Stomach (tissue), 9 donors: ENCODE results near the gene BMP6. TPM values are rescaled to one million over a fixed set of nuclear protein-coding genes. Genes with fewer than 3 reads are reported as not detected.
A peak's percentile ranks its signal among the peaks of the same experiment; 100 is the strongest.

Experiments
- DNase-seq, 2 donors: peaks; one replicate each; pipeline versions ENCODE4 v3.0.0 to v3.0.0-alpha.2; 2013 to 2019
- H3K27ac ChIP-seq, 5 donors: fragments of 200-600 bp in 4 of 5; sonication (generic) in 4 of 5; one replicate each; pipeline ENCODE4 v1.5.1; 2013 to 2019; ENCODE audit warnings: mild to moderate bottlenecking in 1 of 5, moderate library complexity in 1 of 5
- H3K27me3 ChIP-seq, 3 donors: fragments of 200-600 bp; sonication (generic); one replicate each; pipeline ENCODE4 v1.5.1; 2017 to 2019; ENCODE audit warnings: mixed run types in 1 of 3
- H3K36me3 ChIP-seq, 4 donors: fragments of 200-600 bp; sonication (generic); 1 replicate in 3 of 4; 2 replicates in 1 of 4; pipeline ENCODE4 v1.5.1; 2016 to 2019
- H3K4me1 ChIP-seq, 4 donors: fragments of 200-600 bp; sonication (generic); one replicate each; pipeline ENCODE4 v1.5.1; 2016 to 2019
- H3K4me3 ChIP-seq, 4 donors: fragments of 200-600 bp; sonication (generic) in 3 of 4; one replicate each; pipeline ENCODE4 v1.5.1; 2016 to 2019; ENCODE audit warnings: mild to moderate bottlenecking in 1 of 4
- H3K9me3 ChIP-seq, 4 donors: fragments of 200-600 bp; sonication (generic); one replicate each; pipeline ENCODE4 v1.5.1; 2016 to 2019
- CTCF ChIP-seq, 7 experiments: fragments of 450-650 bp in 4 of 7; fragments of 200-600 bp in 3 of 7; sonication (generic) in 3 of 7; IDR thresholded peaks; one replicate each; pipeline ENCODE4 v1.5.1; 2016 to 2019; ENCODE audit warnings: antibody characterized with exemption in 7 of 7, control low read depth in 2 of 7, mild to moderate bottlenecking in 1 of 7
- EP300 ChIP-seq: sonication (generic); formaldehyde crosslinking; IDR thresholded peaks from one replicate; pipeline ENCODE4 v1.6.1; 2017; ENCODE audit warnings: antibody characterized with exemption
- POLR2A ChIP-seq, 4 donors: fragments of 450-650 bp; IDR thresholded peaks; one replicate each; pipeline ENCODE4 v1.6.1; 2016; ENCODE audit warnings: antibody characterized with exemption in 4 of 4, control low read depth in 2 of 4, mild to moderate bottlenecking in 1 of 4, moderate library complexity in 1 of 4
- POLR2AphosphoS5 ChIP-seq, 3 donors: sonication (generic); formaldehyde crosslinking; IDR thresholded peaks; one replicate each; pipeline ENCODE4 v1.6.1; 2016; ENCODE audit warnings: antibody characterized with exemption in 3 of 3
- WGBS, 5 donors: extraction: QIAGEN DNeasy Blood & Tissue Kit in 3 of 5; methylation state at CpG; one replicate each; pipeline versions ENCODE4 v1.1.5 to v1.1.7; 2013 to 2018; 5-methylcytosine and 5-hydroxymethylcytosine counted together
- intact Hi-C: fragments of 100-400 bp; cut with DNase I; formaldehyde crosslinking; loops from one replicate; pipeline ENCODE4 v1.15.1; 2023; ENCODE audit warnings: low total_unique reads
- polyA plus RNA-seq, 3 donors: library from polyadenylated mRNA; stranded (reverse); fragments of 200-250 nt; gene quantifications; one replicate each; pipeline ENCODE4 v1.2.3, GENCODE V29; 2013
- total RNA-seq, 5 donors: library from RNA; depleted of rRNA; stranded (reverse); fragments of >200 nt; gene quantifications; one replicate each; pipeline versions ENCODE4 v1.1.0 to v1.2.3, GENCODE V29; 2014 to 2016
- donor health status: healthy with polysubstance abuse.
- donor health status: Bipolar disorder and iron deficiency.
- donor health status: healthy.

BMP6 gene
- total and polyA plus RNA-seq, 8 donors, result 0.50 to 15.8 (median 2.7) TPM; not detected in 1

DNA sequence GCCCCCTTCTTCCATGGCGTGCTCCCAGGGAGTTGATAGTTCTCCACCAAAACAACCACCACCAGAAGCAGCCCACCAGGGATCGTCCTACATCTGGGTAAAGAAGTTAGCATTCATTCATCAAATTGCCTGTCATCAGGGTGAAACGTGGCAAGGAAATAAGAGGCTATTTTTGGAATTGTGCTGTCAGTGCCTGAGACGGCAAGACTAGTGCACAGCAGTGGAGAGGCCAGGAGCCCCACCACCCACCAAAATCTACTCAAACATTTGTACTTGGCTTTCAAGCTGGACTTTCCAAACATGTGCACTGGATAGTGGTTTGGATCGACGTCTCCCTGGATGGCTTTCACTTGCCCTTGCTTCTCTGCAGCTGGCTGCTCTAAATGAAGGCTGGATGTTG, 139.9 kb downstream of the BMP6 start:
- Histone ChIP-seq H3K27ac (no peak overlapping the region), H3K4me3 (no peak overlapping the region), H3K36me3 (no peaks in the 10 kb centered on the region), H3K27me3 (no peaks in the 10 kb centered on the region), H3K9me3 (no peaks in the 10 kb centered on the region), H3K4me1 (no peaks in the 10 kb centered on the region)
- TF ChIP-seq EP300 (no peak), CTCF (IDR thresholded peaks at IDR 0.05) (no peak), POLR2AphosphoS5 (IDR thresholded peaks at IDR 0.05) (no peak), POLR2A (IDR thresholded peaks at IDR 0.05) (no peak)
- intact Hi-C loops, result no loop called here
- no peak for DNase-seq
- WGBS, 5 donors, result 49 to 64% (median 60%) methylated on average over 6 of the region's 6 CpGs

GRCh38 chr6:7866526-7866925, 140.6 kb downstream of the BMP6 start:
- Histone ChIP-seq H3K27ac (no peak overlapping the region), H3K4me3 (no peak overlapping the region), H3K27me3 (no peaks in the 10 kb centered on the region), H3K9me3 (no peaks in the 10 kb centered on the region), H3K36me3 (no peaks in the 10 kb centered on the region), H3K4me1 (no peaks in the 10 kb centered on the region)
- no peak for TF ChIP-seq CTCF (IDR thresholded peaks at IDR 0.05)
- TF ChIP-seq EP300, result no peak
- no peak for TF ChIP-seq POLR2AphosphoS5 (IDR thresholded peaks at IDR 0.05)
- no peak for TF ChIP-seq POLR2A (IDR thresholded peaks at IDR 0.05)
- intact Hi-C loops, result no loop called here
- DNase-seq, result no peak
- 84 to 94% (median 90%) methylated on average over 1 of the region's 1 CpG for WGBS, 5 donors

DNA sequence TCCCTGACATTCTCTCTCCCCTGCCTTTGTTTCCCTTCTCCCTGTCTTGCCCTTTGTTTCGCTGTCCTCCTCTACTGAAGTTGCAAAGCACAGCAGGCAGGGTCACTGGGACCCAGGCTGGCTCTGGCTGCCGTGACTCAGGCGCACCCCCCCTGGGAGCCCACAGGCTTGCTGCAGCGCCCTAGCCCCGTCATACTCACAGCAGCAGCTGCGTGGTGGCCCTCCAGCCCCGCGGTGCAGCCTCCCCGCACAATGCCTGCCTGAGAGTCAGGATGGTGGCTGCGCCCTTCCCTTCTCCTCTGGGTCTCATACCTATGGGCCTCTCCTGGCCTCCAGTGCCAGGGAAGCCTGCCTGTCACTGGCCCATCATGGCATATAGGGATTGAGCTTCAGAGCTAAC, 143.0 kb downstream of the BMP6 start:
- 82 to 91% (median 89%) methylated on average over 8 to 10 of the region's 10 CpGs for WGBS, 5 donors

GRCh38 chr6:7878401-7878964, 152.6 kb downstream of the BMP6 start:
- H3K9me3 ChIP-seq, result peaks cover 0 to 2% (median 0%) of the 10 kb centered on the region in 4 donors
- DNase-seq, result peak in 1 of 2 donors; percentile 36
- no peaks in the 10 kb centered on the region for H3K4me1 ChIP-seq
- intact Hi-C loops, result no loop called here
- TF ChIP-seq POLR2A (IDR thresholded peaks at IDR 0.05) (no peak), POLR2AphosphoS5 (IDR thresholded peaks at IDR 0.05) (no peak), EP300 (no peak), CTCF (IDR thresholded peaks at IDR 0.05) (no peak)
- 73 to 95% (median 88%) methylated on average over 10 of the region's 10 CpGs for WGBS, 5 donors
- H3K36me3 ChIP-seq, result peaks cover 28 to 51% (median 47%) of the 10 kb centered on the region in 4 donors
- H3K27ac ChIP-seq, result no peak overlapping the region
- no peak overlapping the region for H3K4me3 ChIP-seq
- no peaks in the 10 kb centered on the region for H3K27me3 ChIP-seq

More for the DNA sequence above, 143.0 kb downstream of the BMP6 start:
- no peak overlapping the region for H3K27ac ChIP-seq
- H3K36me3 ChIP-seq, result no peaks in the 10 kb centered on the region
- no peak overlapping the region for H3K4me3 ChIP-seq
- no peaks in the 10 kb centered on the region for H3K4me1 ChIP-seq
- peaks cover 0 to 8% (median 0%) of the 10 kb centered on the region in 4 donors for H3K9me3 ChIP-seq
- TF ChIP-seq CTCF (IDR thresholded peaks at IDR 0.05) (no peak), POLR2AphosphoS5 (IDR thresholded peaks at IDR 0.05) (no peak), POLR2A (IDR thresholded peaks at IDR 0.05) (no peak), EP300 (no peak)
- H3K27me3 ChIP-seq, result no peaks in the 10 kb centered on the region
- intact Hi-C loops, result no loop called here
- no peak for DNase-seq
